Measurements from ENCODE around the gene GALNT2. TPM values are rescaled to one million over a fixed set of nuclear protein-coding genes. Genes with fewer than 3 reads are reported as not detected.
A peak's percentile ranks its signal among the peaks of the same experiment; 100 is the strongest.

GALNT2 gene
- total and polyA plus RNA-seq, 9 of the 15 experiments (the other 6 are each of a cell fraction or from before 2014, with no cell fraction given) = 1.6 to 106 (median 51.9) TPM

DNA sequence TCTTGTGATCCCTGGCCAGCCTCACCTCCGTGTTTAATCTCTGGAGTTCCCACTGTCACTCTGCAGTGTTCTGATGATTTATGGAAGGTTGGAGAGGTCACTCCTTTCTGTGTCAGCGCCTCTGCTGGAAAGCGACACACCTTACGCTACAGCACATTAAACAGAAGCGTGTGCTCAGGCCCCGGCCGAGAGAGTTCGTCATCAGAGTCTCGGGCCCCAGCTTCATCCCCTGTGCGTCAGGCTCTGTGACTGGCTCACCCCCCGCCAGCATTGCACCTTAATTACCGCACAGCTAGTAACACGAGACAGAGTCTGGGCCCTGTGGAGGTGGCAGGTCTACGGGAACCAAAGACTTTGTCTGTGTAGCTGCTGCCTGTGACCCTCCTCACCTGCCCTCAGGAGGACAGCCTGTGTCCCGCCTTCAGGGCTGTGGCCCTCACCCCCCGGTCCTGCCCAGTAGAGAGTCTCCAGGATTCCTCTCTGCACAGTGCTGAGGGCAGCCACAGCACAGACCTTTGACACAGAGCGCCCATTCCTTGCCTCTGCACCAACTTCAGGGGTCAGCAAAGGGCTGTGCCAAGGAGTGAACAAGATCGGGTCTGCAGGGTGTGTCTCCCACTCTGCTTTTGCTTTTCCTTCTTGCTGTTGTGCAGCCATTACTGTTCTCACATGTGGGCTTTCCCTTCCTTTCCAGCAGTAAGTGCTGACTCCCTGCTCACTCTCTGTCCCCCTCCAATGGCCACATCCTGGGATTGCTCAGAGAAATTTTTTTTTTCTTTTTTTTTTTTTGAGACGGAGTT is 201.5 kb downstream of the GALNT2 start (continued):
- TF ChIP-seq, protein P1, sequence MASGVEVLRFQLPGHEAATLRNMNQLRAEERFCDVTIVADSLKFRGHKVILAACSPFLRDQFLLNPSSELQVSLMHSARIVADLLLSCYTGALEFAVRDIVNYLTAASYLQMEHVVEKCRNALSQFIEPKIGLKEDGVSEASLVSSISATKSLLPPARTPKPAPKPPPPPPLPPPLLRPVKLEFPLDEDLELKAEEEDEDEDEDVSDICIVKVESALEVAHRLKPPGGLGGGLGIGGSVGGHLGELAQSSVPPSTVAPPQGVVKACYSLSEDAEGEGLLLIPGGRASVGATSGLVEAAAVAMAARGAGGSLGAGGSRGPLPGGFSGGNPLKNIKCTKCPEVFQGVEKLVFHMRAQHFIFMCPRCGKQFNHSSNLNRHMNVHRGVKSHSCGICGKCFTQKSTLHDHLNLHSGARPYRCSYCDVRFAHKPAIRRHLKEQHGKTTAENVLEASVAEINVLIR (CRISPR knock-in tag; IDR thresholded peaks at IDR 0.05) = no peak
- TF ChIP-seq, protein P2, sequence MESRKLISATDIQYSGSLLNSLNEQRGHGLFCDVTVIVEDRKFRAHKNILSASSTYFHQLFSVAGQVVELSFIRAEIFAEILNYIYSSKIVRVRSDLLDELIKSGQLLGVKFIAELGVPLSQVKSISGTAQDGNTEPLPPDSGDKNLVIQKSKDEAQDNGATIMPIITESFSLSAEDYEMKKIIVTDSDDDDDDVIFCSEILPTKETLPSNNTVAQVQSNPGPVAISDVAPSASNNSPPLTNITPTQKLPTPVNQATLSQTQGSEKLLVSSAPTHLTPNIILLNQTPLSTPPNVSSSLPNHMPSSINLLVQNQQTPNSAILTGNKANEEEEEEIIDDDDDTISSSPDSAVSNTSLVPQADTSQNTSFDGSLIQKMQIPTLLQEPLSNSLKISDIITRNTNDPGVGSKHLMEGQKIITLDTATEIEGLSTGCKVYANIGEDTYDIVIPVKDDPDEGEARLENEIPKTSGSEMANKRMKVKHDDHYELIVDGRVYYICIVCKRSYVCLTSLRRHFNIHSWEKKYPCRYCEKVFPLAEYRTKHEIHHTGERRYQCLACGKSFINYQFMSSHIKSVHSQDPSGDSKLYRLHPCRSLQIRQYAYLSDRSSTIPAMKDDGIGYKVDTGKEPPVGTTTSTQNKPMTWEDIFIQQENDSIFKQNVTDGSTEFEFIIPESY (CRISPR knock-in tag; IDR thresholded peaks at IDR 0.05) = peak; percentile 99
- TF ChIP-seq, protein P3, sequence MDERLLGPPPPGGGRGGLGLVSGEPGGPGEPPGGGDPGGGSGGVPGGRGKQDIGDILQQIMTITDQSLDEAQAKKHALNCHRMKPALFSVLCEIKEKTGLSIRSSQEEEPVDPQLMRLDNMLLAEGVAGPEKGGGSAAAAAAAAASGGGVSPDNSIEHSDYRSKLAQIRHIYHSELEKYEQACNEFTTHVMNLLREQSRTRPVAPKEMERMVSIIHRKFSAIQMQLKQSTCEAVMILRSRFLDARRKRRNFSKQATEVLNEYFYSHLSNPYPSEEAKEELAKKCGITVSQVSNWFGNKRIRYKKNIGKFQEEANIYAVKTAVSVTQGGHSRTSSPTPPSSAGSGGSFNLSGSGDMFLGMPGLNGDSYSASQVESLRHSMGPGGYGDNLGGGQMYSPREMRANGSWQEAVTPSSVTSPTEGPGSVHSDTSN (CRISPR knock-in tag; IDR thresholded peaks at IDR 0.05; ENCODE audit: low read depth) = no peak; the same call in 1 of the 2 replicates
- TF ChIP-seq, protein P3 (tag; conservative IDR thresholded peaks at IDR 0.05; ENCODE audit: low read depth) = peak; percentile 96
- TF ChIP-seq XRCC5 (IDR thresholded peaks at IDR 0.05; ENCODE audit: low read depth, low read length) = no peak
- peak; percentile 94 for TF ChIP-seq MEIS2 (IDR thresholded peaks at IDR 0.05; ENCODE audit: partially characterized antibody)
- TF ChIP-seq ZNF561 (CRISPR knock-in tag; conservative IDR thresholded peaks at IDR 0.05) = no peak
- no peak for TF ChIP-seq ZSCAN29 (IDR thresholded peaks at IDR 0.05)
- TF ChIP-seq, protein P4, sequence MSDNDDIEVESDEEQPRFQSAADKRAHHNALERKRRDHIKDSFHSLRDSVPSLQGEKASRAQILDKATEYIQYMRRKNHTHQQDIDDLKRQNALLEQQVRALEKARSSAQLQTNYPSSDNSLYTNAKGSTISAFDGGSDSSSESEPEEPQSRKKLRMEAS (CRISPR knock-in tag; IDR thresholded peaks at IDR 0.05) = peak; percentile 67
- TF ChIP-seq ZFX (CRISPR knock-in tag; IDR thresholded peaks at IDR 0.05) = peak; percentile 29; the same call in 1 of the 2 replicates
- no peak for TF ChIP-seq GTF2A2 (tag; IDR thresholded peaks at IDR 0.05)
- no peak for TF ChIP-seq ZNF311 (CRISPR knock-in tag; IDR thresholded peaks at IDR 0.05)
- TF ChIP-seq STAT5A (IDR thresholded peaks at IDR 0.05; ENCODE audit: borderline replicate concordance, low read length) = no peak
- no peak for TF ChIP-seq TGIF2 (CRISPR knock-in tag; IDR thresholded peaks at IDR 0.05)
- TF ChIP-seq, protein P5, sequence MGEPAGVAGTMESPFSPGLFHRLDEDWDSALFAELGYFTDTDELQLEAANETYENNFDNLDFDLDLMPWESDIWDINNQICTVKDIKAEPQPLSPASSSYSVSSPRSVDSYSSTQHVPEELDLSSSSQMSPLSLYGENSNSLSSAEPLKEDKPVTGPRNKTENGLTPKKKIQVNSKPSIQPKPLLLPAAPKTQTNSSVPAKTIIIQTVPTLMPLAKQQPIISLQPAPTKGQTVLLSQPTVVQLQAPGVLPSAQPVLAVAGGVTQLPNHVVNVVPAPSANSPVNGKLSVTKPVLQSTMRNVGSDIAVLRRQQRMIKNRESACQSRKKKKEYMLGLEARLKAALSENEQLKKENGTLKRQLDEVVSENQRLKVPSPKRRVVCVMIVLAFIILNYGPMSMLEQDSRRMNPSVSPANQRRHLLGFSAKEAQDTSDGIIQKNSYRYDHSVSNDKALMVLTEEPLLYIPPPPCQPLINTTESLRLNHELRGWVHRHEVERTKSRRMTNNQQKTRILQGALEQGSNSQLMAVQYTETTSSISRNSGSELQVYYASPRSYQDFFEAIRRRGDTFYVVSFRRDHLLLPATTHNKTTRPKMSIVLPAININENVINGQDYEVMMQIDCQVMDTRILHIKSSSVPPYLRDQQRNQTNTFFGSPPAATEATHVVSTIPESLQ (CRISPR knock-in tag; IDR thresholded peaks at IDR 0.05) = no peak
- 0 out of 2 replicates have a peak, but pooled peaks have one; percentile 33 for TF ChIP-seq SP1 (CRISPR knock-in tag; IDR thresholded peaks at IDR 0.05)
- TF ChIP-seq, protein P6, sequence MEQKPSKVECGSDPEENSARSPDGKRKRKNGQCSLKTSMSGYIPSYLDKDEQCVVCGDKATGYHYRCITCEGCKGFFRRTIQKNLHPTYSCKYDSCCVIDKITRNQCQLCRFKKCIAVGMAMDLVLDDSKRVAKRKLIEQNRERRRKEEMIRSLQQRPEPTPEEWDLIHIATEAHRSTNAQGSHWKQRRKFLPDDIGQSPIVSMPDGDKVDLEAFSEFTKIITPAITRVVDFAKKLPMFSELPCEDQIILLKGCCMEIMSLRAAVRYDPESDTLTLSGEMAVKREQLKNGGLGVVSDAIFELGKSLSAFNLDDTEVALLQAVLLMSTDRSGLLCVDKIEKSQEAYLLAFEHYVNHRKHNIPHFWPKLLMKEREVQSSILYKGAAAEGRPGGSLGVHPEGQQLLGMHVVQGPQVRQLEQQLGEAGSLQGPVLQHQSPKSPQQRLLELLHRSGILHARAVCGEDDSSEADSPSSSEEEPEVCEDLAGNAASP (IDR thresholded peaks at IDR 0.05) = no peak
- no peak for TF ChIP-seq CCAR2 (IDR thresholded peaks at IDR 0.05; ENCODE audit: low read depth, low read length)
- TF ChIP-seq ZNF253 (CRISPR knock-in tag; conservative IDR thresholded peaks at IDR 0.05) = no peak

Measured in K562 (cell line).